B cell (primary cell): Measurements from ENCODE around the gene ADGRE2.

ENCODE experiments used
- EZH2 ChIP-seq: IDR thresholded peaks from 2 replicates; pipeline ENCODE4 v1.6.1; 2012; ENCODE audit warnings: borderline replicate concordance, low read depth, mild to moderate bottlenecking, moderate library complexity, low read length; ENCODE audit not compliant: insufficient read depth, poor library complexity, severe bottlenecking
- TF ChIP-seq, protein P1 (sequence below): fragments of 200-600 bp; IDR thresholded peaks from one replicate; pipeline ENCODE4 v1.8.0; 2022; ENCODE audit warnings: antibody characterized with exemption, mild to moderate bottlenecking

DNA sequence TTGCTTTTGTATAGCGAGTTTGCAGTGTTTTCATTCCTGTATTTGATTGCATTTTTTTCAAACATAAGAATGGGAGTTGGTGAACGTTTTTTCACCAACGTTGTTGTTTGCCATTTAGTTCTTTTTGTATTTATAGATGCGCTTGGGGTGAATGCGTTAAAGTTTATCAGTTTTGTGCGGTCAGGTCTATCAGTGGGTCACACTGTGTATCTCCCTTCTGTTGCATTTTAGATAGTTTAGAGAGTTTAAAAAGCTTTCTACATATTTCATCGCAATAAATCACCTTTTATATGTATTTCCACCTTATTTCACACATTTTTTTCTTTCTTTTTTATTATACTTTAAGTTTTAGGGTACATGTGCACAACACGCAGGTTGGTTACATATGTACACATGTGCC is 40.2 kb upstream of the ADGRE2 start:
- TF ChIP-seq, protein P1, sequence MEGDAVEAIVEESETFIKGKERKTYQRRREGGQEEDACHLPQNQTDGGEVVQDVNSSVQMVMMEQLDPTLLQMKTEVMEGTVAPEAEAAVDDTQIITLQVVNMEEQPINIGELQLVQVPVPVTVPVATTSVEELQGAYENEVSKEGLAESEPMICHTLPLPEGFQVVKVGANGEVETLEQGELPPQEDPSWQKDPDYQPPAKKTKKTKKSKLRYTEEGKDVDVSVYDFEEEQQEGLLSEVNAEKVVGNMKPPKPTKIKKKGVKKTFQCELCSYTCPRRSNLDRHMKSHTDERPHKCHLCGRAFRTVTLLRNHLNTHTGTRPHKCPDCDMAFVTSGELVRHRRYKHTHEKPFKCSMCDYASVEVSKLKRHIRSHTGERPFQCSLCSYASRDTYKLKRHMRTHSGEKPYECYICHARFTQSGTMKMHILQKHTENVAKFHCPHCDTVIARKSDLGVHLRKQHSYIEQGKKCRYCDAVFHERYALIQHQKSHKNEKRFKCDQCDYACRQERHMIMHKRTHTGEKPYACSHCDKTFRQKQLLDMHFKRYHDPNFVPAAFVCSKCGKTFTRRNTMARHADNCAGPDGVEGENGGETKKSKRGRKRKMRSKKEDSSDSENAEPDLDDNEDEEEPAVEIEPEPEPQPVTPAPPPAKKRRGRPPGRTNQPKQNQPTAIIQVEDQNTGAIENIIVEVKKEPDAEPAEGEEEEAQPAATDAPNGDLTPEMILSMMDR = no peak
- TF ChIP-seq EZH2 = no peak
